Ectodermal cell (in vitro differentiated cells): ENCODE results near the gene NR6A1.
A peak's percentile ranks its signal among the peaks of the same experiment; 100 is the strongest.

Experiments used
- H3K27ac ChIP-seq: 2 replicates; pipeline ENCODE4 v1.7.0; 2013; ENCODE audit warnings: mild to moderate bottlenecking, low read depth, low read length; ENCODE audit not compliant: insufficient read depth, poor library complexity, severe bottlenecking
- H3K27me3 ChIP-seq: 2 replicates; pipeline ENCODE4 v1.7.0; 2013; ENCODE audit warnings: mild to moderate bottlenecking, low read length; ENCODE audit not compliant: insufficient read depth, control insufficient read depth, poor library complexity, severe bottlenecking
- H3K36me3 ChIP-seq: one replicate; pipeline ENCODE4 v1.7.0; 2013; ENCODE audit warnings: low read length; ENCODE audit not compliant: control insufficient read depth, insufficient read depth
- H3K4me1 ChIP-seq: one replicate; pipeline ENCODE4 v1.7.0; 2013; ENCODE audit warnings: low read length; ENCODE audit not compliant: control insufficient read depth, insufficient read depth
- H3K4me3 ChIP-seq: 2 replicates; pipeline ENCODE4 v1.7.0; 2013; ENCODE audit warnings: low read depth, low read length, control low read depth; ENCODE audit not compliant: insufficient read depth
- H3K9me3 ChIP-seq: 2 replicates; pipeline ENCODE4 v1.7.0; 2013; ENCODE audit warnings: mild to moderate bottlenecking, low read length, moderate library complexity; ENCODE audit not compliant: control insufficient read depth
- WGBS, 2 experiments: methylation state at CpG; one replicate each; pipeline ENCODE4 v1.1.7; 2013; ENCODE audit warnings: missing lambda C conversion rate in 2 of 2; 5-methylcytosine and 5-hydroxymethylcytosine counted together

NR6A1 gene

DNA sequence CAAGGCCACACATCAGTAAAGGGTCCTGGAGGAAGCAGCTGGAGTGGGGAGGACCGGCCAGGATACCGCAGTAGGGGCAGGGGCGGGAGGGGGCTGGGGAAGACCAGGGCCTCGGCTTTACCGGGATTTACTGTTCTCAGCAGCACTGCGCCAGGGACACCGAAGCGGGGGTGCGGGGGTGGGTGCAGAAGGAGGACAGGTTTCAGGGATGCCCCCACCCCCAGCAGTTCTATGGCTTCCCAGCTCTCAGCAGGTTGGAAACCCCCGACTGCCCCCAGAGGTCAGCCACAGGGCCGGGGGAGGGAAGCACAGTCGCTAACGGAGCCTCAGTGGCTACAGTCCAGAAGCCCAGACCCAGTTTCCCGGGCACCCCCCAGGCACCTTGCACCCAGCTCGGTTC is 285.2 kb downstream of the NR6A1 start:
- Histone ChIP-seq H3K9me3 (no peaks in the 10 kb centered on the region), H3K36me3 (no peaks in the 10 kb centered on the region), H3K4me1 (peaks cover 37% of the 10 kb centered on the region), H3K27me3 (no peaks in the 10 kb centered on the region), H3K27ac (no peak overlapping the region), H3K4me3 (no peak overlapping the region)
- WGBS, 2 experiments, result 74 to 75% methylated on average over 15 of the region's 15 CpGs

DNA sequence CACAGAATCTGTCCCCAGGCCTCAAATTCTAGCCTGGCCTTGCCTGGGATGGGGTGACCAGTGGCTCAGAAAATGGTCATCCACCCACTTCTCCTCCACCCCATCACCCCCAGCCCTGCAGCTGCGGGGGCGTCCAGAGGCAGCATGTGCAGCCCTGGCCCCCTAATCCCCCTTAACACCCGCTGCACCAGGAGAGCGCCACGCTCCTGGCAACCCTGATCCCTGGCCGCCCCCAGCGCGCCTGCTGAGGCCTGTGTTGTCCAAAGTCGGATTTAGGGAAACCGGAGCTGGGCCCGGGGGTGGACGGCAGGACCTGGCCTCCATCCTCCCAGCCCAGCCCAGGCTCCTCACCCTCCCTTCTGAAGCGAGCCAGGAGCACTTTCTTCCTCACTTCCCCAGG is 285.9 kb downstream of the NR6A1 start:
- H3K27me3 ChIP-seq, result no peaks in the 10 kb centered on the region
- H3K9me3 ChIP-seq, result no peaks in the 10 kb centered on the region
- H3K36me3 ChIP-seq, result no peaks in the 10 kb centered on the region
- 42 to 48% methylated on average over 13 of the region's 13 CpGs for WGBS, 2 experiments
- no peak overlapping the region for H3K4me3 ChIP-seq
- no peak overlapping the region for H3K27ac ChIP-seq
- peaks cover 37% of the 10 kb centered on the region for H3K4me1 ChIP-seq

DNA sequence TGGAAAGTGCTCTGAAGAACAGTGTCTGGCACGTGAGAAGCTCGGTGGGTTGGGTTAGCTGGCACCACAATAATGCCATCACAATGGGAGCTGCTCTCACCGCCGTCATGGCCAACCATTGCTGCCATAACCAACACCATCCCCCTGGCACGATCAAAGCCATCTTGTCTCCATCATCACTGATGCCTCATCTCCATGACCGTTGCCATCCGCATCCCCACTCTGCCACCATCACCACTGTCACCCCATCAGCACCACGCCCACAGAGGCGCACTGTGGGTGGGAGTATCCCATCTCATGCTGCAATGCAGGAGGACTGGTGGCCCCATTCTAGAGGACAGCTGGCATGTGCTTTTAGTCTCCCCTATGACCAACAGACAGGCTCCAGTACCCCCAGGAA is 287.6 kb downstream of the NR6A1 start:
- Histone ChIP-seq H3K9me3 (no peaks in the 10 kb centered on the region), H3K27ac (no peak overlapping the region), H3K27me3 (peaks cover 12% of the 10 kb centered on the region), H3K4me1 (peaks cover 37% of the 10 kb centered on the region), H3K36me3 (no peaks in the 10 kb centered on the region), H3K4me3 (no peak overlapping the region)
- WGBS, 2 experiments, result 95 to 98% methylated on average over 9 of the region's 9 CpGs

DNA sequence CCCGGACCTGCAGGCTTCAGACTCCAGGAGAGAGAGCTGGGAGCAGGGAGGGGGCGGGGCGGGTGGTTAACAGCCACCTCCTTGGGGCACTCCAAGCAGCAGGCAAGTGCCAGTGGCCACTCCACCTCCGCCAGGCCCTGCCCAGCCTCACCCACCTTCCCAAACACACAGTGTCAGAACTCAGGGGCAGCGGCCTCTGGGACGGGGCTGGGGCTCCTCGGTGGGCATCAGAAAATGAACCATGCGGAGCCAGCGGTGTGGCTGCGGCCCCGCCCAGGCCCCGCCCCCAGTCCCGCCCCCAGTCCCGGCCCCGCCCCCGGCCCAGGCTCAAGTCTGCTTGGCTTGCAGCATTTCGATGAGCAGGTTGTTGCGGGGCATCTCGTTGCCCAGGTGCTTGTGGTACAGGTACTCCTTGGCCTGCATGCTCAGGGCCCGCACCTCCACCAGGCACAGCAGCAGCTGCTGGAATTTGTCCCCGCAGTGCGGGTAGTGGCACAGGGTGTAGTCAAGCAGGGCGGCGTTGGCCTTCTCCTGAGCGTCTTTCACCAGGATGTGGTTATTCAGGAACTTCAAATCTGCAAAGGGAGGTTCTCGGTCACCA is 288.6 kb downstream of the NR6A1 start:
- WGBS, 2 experiments, result 37% methylated on average over 26 of the region's 26 CpGs
- Histone ChIP-seq H3K4me1 (peaks cover 40% of the 10 kb centered on the region), H3K4me3 (no peak overlapping the region), H3K27ac (no peak overlapping the region), H3K9me3 (no peaks in the 10 kb centered on the region), H3K27me3 (peaks cover 12% of the 10 kb centered on the region), H3K36me3 (no peaks in the 10 kb centered on the region)

DNA sequence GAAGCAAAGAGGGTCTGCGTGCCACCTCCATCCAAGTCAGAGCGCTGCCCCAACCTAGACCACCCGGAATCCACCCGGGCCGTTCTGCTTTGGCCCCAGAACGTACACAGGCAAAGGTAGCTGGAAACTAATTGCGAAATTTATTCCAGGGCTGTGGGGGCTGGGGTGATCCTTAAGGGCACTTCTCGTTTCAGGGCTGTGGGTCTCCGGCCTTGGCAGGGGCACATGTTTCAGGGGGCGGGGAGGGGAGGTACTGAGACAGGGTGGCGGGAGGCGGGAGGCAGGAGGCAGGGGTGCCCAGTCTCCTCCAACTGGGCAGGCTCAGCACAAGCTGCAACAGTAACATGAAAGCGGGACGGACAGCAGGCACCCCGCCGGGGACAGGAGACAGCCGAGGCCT is 290.0 kb downstream of the NR6A1 start:
- peaks cover 12% of the 10 kb centered on the region for H3K27me3 ChIP-seq

DNA sequence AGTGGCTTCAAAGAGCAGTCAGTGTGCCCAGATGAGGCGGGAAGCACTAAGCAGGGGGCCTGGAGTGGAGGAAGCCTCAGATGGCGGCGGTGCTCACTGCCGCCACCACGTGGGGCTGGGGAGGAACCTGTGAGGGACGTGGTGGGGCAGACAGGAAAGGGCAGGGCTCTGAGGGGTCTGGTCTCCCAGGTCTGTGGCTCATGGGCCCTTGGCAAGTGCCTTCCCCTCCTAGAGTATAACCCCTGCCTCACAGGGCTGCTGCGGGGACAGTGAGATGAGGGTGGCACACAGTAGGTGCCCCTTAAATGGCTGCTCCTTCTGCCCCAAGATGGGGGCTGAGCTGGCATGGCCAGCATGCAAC is 290.5 kb downstream of the NR6A1 start:
- Histone ChIP-seq H3K27me3 (peaks cover 12% of the 10 kb centered on the region), H3K27ac (no peak overlapping the region), H3K4me1 (peaks cover 29% of the 10 kb centered on the region), H3K9me3 (no peaks in the 10 kb centered on the region), H3K36me3 (no peaks in the 10 kb centered on the region), H3K4me3 (no peak overlapping the region)
- 16 to 21% methylated on average over 7 of the region's 7 CpGs for WGBS, 2 experiments

More for the DNA sequence above, 290.0 kb downstream of the NR6A1 start:
- WGBS, 2 experiments, result 91 to 92% methylated on average over 17 of the region's 17 CpGs
- H3K4me3 ChIP-seq, result no peak overlapping the region
- no peak overlapping the region for H3K27ac ChIP-seq
- no peaks in the 10 kb centered on the region for H3K9me3 ChIP-seq
- peaks cover 34% of the 10 kb centered on the region for H3K4me1 ChIP-seq
- H3K36me3 ChIP-seq, result no peaks in the 10 kb centered on the region

DNA sequence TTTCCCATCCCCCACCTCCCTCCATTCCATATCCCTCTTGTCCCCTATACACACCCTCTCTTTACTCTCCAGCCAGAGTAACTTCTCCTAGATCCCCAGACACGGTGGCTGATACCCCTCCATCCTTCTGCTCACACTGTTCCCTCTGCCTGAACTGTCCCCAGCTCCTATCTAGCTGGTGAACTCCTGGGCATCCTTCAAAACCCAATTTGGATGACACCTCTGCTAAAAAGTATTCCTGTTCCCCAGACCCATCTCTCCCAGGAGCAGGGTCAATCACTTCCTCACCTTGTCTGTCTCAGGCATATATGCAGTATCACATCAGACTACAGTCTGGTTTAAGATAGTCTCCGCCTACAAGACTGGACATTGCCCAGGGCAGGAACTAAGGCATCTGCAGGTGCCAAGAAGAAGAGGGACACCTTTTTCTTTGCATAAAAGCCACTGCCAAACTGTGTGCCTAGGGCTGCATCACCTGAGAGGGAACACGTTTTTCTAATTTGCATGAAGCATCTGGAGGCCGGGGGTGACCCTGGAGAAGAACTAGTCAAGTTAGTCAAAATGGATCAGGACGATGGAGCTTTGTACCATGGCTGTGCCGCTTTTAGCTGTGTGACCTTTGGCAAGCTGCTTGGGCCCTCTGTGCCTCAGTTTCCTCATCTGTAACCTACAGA is 291.0 kb downstream of the NR6A1 start:
- H3K27ac ChIP-seq, result no peak overlapping the region
- no peaks in the 10 kb centered on the region for H3K9me3 ChIP-seq
- H3K36me3 ChIP-seq, result no peaks in the 10 kb centered on the region
- 70% methylated on average over 6 of the region's 6 CpGs for WGBS, 2 experiments
- no peak overlapping the region for H3K4me3 ChIP-seq
- peaks cover 28% of the 10 kb centered on the region for H3K4me1 ChIP-seq
- H3K27me3 ChIP-seq, result peaks cover 12% of the 10 kb centered on the region

DNA sequence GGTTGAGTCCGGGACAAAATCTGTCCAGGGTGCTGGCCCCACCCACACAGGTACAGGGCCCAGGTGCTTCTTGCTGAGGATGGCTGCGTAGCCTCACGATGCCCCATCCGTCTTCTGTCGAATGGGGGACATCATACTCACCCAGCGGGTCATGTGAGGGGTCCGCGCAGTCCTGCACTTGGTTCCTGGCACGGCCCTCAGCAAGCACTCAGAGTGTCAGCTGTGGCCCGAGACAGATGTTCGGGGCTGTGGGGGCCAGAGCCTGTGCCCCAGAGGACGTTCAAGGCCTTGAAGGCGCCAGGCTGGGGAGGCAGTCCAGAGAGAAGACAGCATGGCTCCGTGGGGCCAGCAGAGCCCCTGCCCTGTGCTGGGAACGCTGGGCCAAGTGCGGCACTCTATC is 291.7 kb downstream of the NR6A1 start:
- Histone ChIP-seq H3K9me3 (no peaks in the 10 kb centered on the region), H3K4me3 (no peak overlapping the region), H3K4me1 (peaks cover 28% of the 10 kb centered on the region), H3K27me3 (peaks cover 12% of the 10 kb centered on the region), H3K27ac (no peak overlapping the region), H3K36me3 (no peaks in the 10 kb centered on the region)
- WGBS, 2 experiments, result 89 to 93% methylated on average over 16 of the region's 16 CpGs

DNA sequence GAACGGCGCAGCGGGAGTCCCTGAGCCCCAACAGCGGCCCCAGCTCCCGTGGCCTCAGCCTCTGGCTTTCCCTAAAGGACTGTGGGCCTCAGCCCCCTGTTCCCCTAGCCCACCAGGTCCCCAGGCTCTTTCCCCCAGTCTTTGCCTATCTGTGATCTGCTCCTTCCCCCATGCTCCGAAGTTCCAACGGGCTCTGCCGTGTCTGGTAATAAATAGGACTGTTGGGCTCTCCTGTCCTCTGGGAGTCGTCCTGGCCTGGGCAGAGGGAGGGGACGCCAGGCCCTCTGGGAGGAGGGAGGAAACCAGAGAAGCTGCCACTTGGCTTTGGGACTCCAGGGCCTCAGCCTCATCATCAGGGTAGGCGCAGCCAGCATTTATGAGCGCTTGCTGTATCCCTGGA is 292.8 kb downstream of the NR6A1 start:
- no peak overlapping the region for H3K27ac ChIP-seq
- H3K4me1 ChIP-seq, result peaks cover 31% of the 10 kb centered on the region
- no peaks in the 10 kb centered on the region for H3K9me3 ChIP-seq
- peaks cover 12% of the 10 kb centered on the region for H3K27me3 ChIP-seq
- no peak overlapping the region for H3K4me3 ChIP-seq
- H3K36me3 ChIP-seq, result no peaks in the 10 kb centered on the region
- WGBS, 2 experiments, result 37 to 43% methylated on average over 12 of the region's 12 CpGs

DNA sequence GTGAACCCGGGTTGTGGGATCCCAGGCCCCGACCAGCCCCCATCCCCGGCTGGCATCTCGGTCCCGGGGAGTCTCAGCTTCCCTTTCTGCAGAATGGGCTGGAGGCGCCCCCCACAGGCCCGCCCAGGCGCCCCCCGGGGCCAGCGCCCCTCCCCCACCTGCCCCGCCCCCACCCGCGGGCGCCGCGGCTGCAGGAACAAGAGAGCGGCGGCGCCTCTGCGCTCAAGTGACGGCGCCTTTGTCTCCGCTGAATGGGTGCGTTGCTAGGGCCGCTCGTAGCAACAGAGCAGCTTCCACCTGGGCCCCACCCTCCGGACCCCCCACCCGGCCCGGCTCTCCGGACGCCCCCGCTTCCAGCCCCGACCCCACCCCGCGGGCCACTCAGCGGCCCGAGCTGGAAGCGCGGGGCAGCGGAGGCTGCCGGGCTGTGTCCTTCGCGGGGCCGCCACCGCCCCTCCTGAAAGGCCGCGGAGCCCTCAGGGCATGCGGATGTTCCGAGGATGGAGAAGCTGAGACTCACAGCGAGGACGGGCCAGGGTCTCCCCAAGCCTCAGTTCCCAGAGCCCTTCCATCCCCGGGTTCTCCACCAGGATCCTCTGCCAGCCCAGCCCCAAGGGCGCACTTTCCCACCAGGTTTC is 293.3 kb downstream of the NR6A1 start:
- H3K27ac ChIP-seq, result no peak overlapping the region
- peaks cover 34% of the 10 kb centered on the region for H3K4me1 ChIP-seq
- H3K9me3 ChIP-seq, result no peaks in the 10 kb centered on the region
- WGBS, 2 experiments, result 2% methylated on average over 53 of the region's 53 CpGs
- peak overlapping the region; percentile 14 for H3K4me3 ChIP-seq
- no peaks in the 10 kb centered on the region for H3K36me3 ChIP-seq
- peaks cover 12% of the 10 kb centered on the region for H3K27me3 ChIP-seq
